ENCODE measurements around the gene L3MBTL1.

Gene L3MBTL1

GRCh38 chr20:43531091-43531443 lies 23.6 kb downstream of the L3MBTL1 start:
- Histone ChIP-seq H3K9me3 (replicated peaks in 1 of 2; ENCODE audit: control insufficient read depth in 2 of 2, insufficient read depth in 1 of 2, low read depth in 1 of 2, low read length in 2 of 2) (no peaks in the 10 kb centered on the region), H3K27me3 (ENCODE audit: control insufficient read depth in 3 of 3, insufficient read depth in 3 of 3, low read depth in 1 of 3, low read length in 3 of 3) (no peaks in the 10 kb centered on the region), H3K4me3 (ENCODE audit: low read length in 2 of 2) (no peak overlapping the region), H2BK5ac (ENCODE audit: low read length) (no peak overlapping the region), H3K18ac (ENCODE audit: low read length) (no peak overlapping the region), H3K9ac (ENCODE audit: low read depth, low read length, poor library complexity) (no peak overlapping the region), H3K79me1 (ENCODE audit: low read depth, low read length) (no peaks in the 10 kb centered on the region), H4K8ac (ENCODE audit: low read depth, low read length) (no peak overlapping the region), H2BK12ac (ENCODE audit: low read length) (no peak overlapping the region), H3K27ac (replicated peaks; ENCODE audit: low read length) (no peak overlapping the region), H2BK120ac (ENCODE audit: low read depth, low read length) (no peak overlapping the region), H3K23ac (ENCODE audit: low read depth, low read length, poor library complexity) (no peak overlapping the region), H3K4me1 (ENCODE audit: control insufficient read depth in 2 of 2, insufficient read depth in 1 of 2, low read depth in 1 of 2, low read length in 2 of 2) (no peaks in the 10 kb centered on the region), H3K14ac (ENCODE audit: low read length) (no peak overlapping the region), H4K91ac (ENCODE audit: low read depth, low read length, poor library complexity) (no peak overlapping the region), H2BK15ac (ENCODE audit: low read length) (no peak overlapping the region), H3K36me3 (replicated peaks in 1 of 2; ENCODE audit: control insufficient read depth in 2 of 2, insufficient read depth in 2 of 2, low read length in 2 of 2) (peaks cover 1 to 21% of the 10 kb centered on the region in 2 donors), H2AFZ (ENCODE audit: low read length) (no peak overlapping the region), H2AK5ac (ENCODE audit: low read depth, low read length) (no peak overlapping the region), H3K4ac (ENCODE audit: low read length) (no peak overlapping the region), H3K4me2 (ENCODE audit: insufficient read depth, low read length, poor library complexity, severe bottlenecking) (no peak overlapping the region)
- DNase-seq (ENCODE audit: low spot score): no peak

GRCh38 chr20:43532416-43533055 lies 25.0 kb downstream of the L3MBTL1 start:
- Histone ChIP-seq H3K14ac (ENCODE audit: low read length) (no peak overlapping the region), H3K79me1 (ENCODE audit: low read depth, low read length) (no peaks in the 10 kb centered on the region), H2AFZ (ENCODE audit: low read length) (no peak overlapping the region), H3K18ac (ENCODE audit: low read length) (no peak overlapping the region), H2BK5ac (ENCODE audit: low read length) (no peak overlapping the region), H3K4me3 (ENCODE audit: low read length in 2 of 2) (no peak overlapping the region), H4K91ac (ENCODE audit: low read depth, low read length, poor library complexity) (no peak overlapping the region), H3K9ac (ENCODE audit: low read depth, low read length, poor library complexity) (no peak overlapping the region), H2BK120ac (ENCODE audit: low read depth, low read length) (no peak overlapping the region), H3K23ac (ENCODE audit: low read depth, low read length, poor library complexity) (no peak overlapping the region), H3K27ac (replicated peaks; ENCODE audit: low read length) (no peak overlapping the region), H2BK12ac (ENCODE audit: low read length) (no peak overlapping the region), H3K36me3 (replicated peaks in 1 of 2; ENCODE audit: control insufficient read depth in 2 of 2, insufficient read depth in 2 of 2, low read length in 2 of 2) (peaks cover 7 to 26% of the 10 kb centered on the region in 2 donors), H3K9me3 (replicated peaks in 1 of 2; ENCODE audit: control insufficient read depth in 2 of 2, insufficient read depth in 1 of 2, low read depth in 1 of 2, low read length in 2 of 2) (no peaks in the 10 kb centered on the region), H3K4me1 (ENCODE audit: control insufficient read depth in 2 of 2, insufficient read depth in 1 of 2, low read depth in 1 of 2, low read length in 2 of 2) (no peaks in the 10 kb centered on the region), H3K27me3 (ENCODE audit: control insufficient read depth in 3 of 3, insufficient read depth in 3 of 3, low read depth in 1 of 3, low read length in 3 of 3) (no peaks in the 10 kb centered on the region), H2AK5ac (ENCODE audit: low read depth, low read length) (no peak overlapping the region), H3K4ac (ENCODE audit: low read length) (no peak overlapping the region), H3K4me2 (ENCODE audit: insufficient read depth, low read length, poor library complexity, severe bottlenecking) (no peak overlapping the region), H2BK15ac (ENCODE audit: low read length) (no peak overlapping the region), H4K8ac (ENCODE audit: low read depth, low read length) (no peak overlapping the region)
- no peak for DNase-seq (ENCODE audit: low spot score)
- no CpG with 5 or more reads among the region's 9 CpGs for WGBS, 2 donors (ENCODE audit: extremely low coverage in 2 of 2, insufficient read length in 2 of 2, insufficient replicate concordance in 1 of 2)

- Histone ChIP-seq H3K4ac (ENCODE audit: low read length) (no peak overlapping the region), H3K36me3 (replicated peaks in 1 of 2; ENCODE audit: control insufficient read depth in 2 of 2, insufficient read depth in 2 of 2, low read length in 2 of 2) (peaks cover 7 to 26% of the 10 kb centered on the region in 2 donors), H3K27ac (replicated peaks; ENCODE audit: low read length) (no peak overlapping the region), H3K18ac (ENCODE audit: low read length) (no peak overlapping the region), H2AFZ (ENCODE audit: low read length) (no peak overlapping the region), H3K79me1 (ENCODE audit: low read depth, low read length) (no peaks in the 10 kb centered on the region), H3K14ac (ENCODE audit: low read length) (no peak overlapping the region), H4K8ac (ENCODE audit: low read depth, low read length) (no peak overlapping the region), H3K9ac (ENCODE audit: low read depth, low read length, poor library complexity) (no peak overlapping the region), H3K23ac (ENCODE audit: low read depth, low read length, poor library complexity) (no peak overlapping the region), H3K4me1 (ENCODE audit: control insufficient read depth in 2 of 2, insufficient read depth in 1 of 2, low read depth in 1 of 2, low read length in 2 of 2) (no peaks in the 10 kb centered on the region), H3K4me2 (ENCODE audit: insufficient read depth, low read length, poor library complexity, severe bottlenecking) (no peak overlapping the region), H2BK15ac (ENCODE audit: low read length) (no peak overlapping the region), H4K91ac (ENCODE audit: low read depth, low read length, poor library complexity) (no peak overlapping the region), H2BK5ac (ENCODE audit: low read length) (no peak overlapping the region), H2AK5ac (ENCODE audit: low read depth, low read length) (no peak overlapping the region), H3K4me3 (ENCODE audit: low read length in 2 of 2) (no peak overlapping the region), H3K9me3 (replicated peaks in 1 of 2; ENCODE audit: control insufficient read depth in 2 of 2, insufficient read depth in 1 of 2, low read depth in 1 of 2, low read length in 2 of 2) (no peaks in the 10 kb centered on the region), H2BK120ac (ENCODE audit: low read depth, low read length) (no peak overlapping the region), H3K27me3 (ENCODE audit: control insufficient read depth in 3 of 3, insufficient read depth in 3 of 3, low read depth in 1 of 3, low read length in 3 of 3) (no peaks in the 10 kb centered on the region), H2BK12ac (ENCODE audit: low read length) (no peak overlapping the region)
- DNase-seq (ENCODE audit: low spot score): no peak
Observed at GRCh38 chr20:43533060-43533459, 25.6 kb downstream of the L3MBTL1 start.

GRCh38 chr20:43534016-43534415 lies 26.5 kb downstream of the L3MBTL1 start:
- Histone ChIP-seq H2AFZ (ENCODE audit: low read length) (no peak overlapping the region), H3K36me3 (replicated peaks in 1 of 2; ENCODE audit: control insufficient read depth in 2 of 2, insufficient read depth in 2 of 2, low read length in 2 of 2) (peaks cover 5 to 18% of the 10 kb centered on the region in 2 donors), H3K79me1 (ENCODE audit: low read depth, low read length) (no peaks in the 10 kb centered on the region), H3K4ac (ENCODE audit: low read length) (no peak overlapping the region), H3K23ac (ENCODE audit: low read depth, low read length, poor library complexity) (no peak overlapping the region), H2AK5ac (ENCODE audit: low read depth, low read length) (no peak overlapping the region), H4K91ac (ENCODE audit: low read depth, low read length, poor library complexity) (no peak overlapping the region), H4K8ac (ENCODE audit: low read depth, low read length) (no peak overlapping the region), H3K18ac (ENCODE audit: low read length) (no peak overlapping the region), H3K27ac (replicated peaks; ENCODE audit: low read length) (no peak overlapping the region), H2BK12ac (ENCODE audit: low read length) (no peak overlapping the region), H3K4me2 (ENCODE audit: insufficient read depth, low read length, poor library complexity, severe bottlenecking) (no peak overlapping the region), H2BK5ac (ENCODE audit: low read length) (no peak overlapping the region), H3K4me1 (ENCODE audit: control insufficient read depth in 2 of 2, insufficient read depth in 1 of 2, low read depth in 1 of 2, low read length in 2 of 2) (no peaks in the 10 kb centered on the region), H3K14ac (ENCODE audit: low read length) (no peak overlapping the region), H3K4me3 (ENCODE audit: low read length in 2 of 2) (no peak overlapping the region), H3K27me3 (ENCODE audit: control insufficient read depth in 3 of 3, insufficient read depth in 3 of 3, low read depth in 1 of 3, low read length in 3 of 3) (no peaks in the 10 kb centered on the region), H2BK15ac (ENCODE audit: low read length) (no peak overlapping the region), H3K9me3 (replicated peaks in 1 of 2; ENCODE audit: control insufficient read depth in 2 of 2, insufficient read depth in 1 of 2, low read depth in 1 of 2, low read length in 2 of 2) (no peaks in the 10 kb centered on the region), H3K9ac (ENCODE audit: low read depth, low read length, poor library complexity) (no peak overlapping the region), H2BK120ac (ENCODE audit: low read depth, low read length) (no peak overlapping the region)
- WGBS, 2 donors (ENCODE audit: extremely low coverage in 2 of 2, insufficient read length in 2 of 2, insufficient replicate concordance in 1 of 2): no CpG with 5 or more reads among the region's 7 CpGs
- no peak for DNase-seq (ENCODE audit: low spot score)

Data from neuronal stem cell (in vitro differentiated cells).